ENCODE data around the gene SLC7A10. TPM values are rescaled to one million over a fixed set of nuclear protein-coding genes. Genes with fewer than 3 reads are reported as not detected.

The SLC7A10 gene
- total RNA-seq, 1 experiment from 2014 or later, result 2.9 TPM

- no peak overlapping the region for H2AK5ac ChIP-seq (ENCODE audit: insufficient read length, low read length)
- H3K27ac ChIP-seq (ENCODE audit: insufficient read length, low read depth, low read length), result no peak overlapping the region
- H3K36me3 Mint-ChIP-seq (ENCODE audit: insufficient read depth in 1 of 3, low read depth in 3 of 3), result no peaks in the 10 kb centered on the region; a peak in 1 of 7 replicates
- no peak overlapping the region for H3K56ac ChIP-seq (ENCODE audit: insufficient read length, low read depth, low read length)
- H3K4ac ChIP-seq (ENCODE audit: low read depth, low read length), result no peak overlapping the region
- no peak for DNase-seq
- H4K5ac ChIP-seq (ENCODE audit: insufficient read length, low read depth, low read length), result no peak overlapping the region
- no CpG with 5 or more reads among the region's 8 CpGs for WGBS (ENCODE audit: extremely low coverage, insufficient read length, low lambda C conversion rate)
- no peak overlapping the region for H3K9ac ChIP-seq (ENCODE audit: extremely low read depth, insufficient read length, low read length)
- H4K8ac ChIP-seq (replicated peaks; ENCODE audit: insufficient read length, low read depth, low read length), result no peak overlapping the region
- H3K4me2 ChIP-seq (ENCODE audit: insufficient read depth, insufficient read length, low read length), result no peak overlapping the region
- no peak for TF ChIP-seq CTCF (conservative IDR thresholded peaks at IDR 0.05)
- no peaks in the 10 kb centered on the region for H3K79me1 ChIP-seq (ENCODE audit: insufficient read depth, low read depth, low read length, poor library complexity, severe bottlenecking)
- no peak overlapping the region for H3K23ac ChIP-seq (ENCODE audit: insufficient read length, low read depth, low read length)
- peaks cover 0 to 3% of the 10 kb centered on the region in 2 experiments; a peak in 2 of 4 replicates for H3K4me1 Mint-ChIP-seq
- H3K27me3 Mint-ChIP-seq (ENCODE audit: low read depth), result peaks cover 3% of the 10 kb centered on the region
- H3K14ac ChIP-seq (ENCODE audit: insufficient read depth, low read length), result no peak overlapping the region
- H2BK12ac ChIP-seq (ENCODE audit: insufficient read length, low read depth, low read length), result no peak overlapping the region
- H3K9me3 ChIP-seq (ENCODE audit: control insufficient read depth, low read depth, low read length), result no peaks in the 10 kb centered on the region
- H2BK5ac ChIP-seq (ENCODE audit: insufficient read length, low read length), result no peak overlapping the region
- no peak overlapping the region for H2AFZ ChIP-seq (ENCODE audit: low read length)
- no peaks in the 10 kb centered on the region for H4K20me1 ChIP-seq (ENCODE audit: control insufficient read depth, insufficient read depth, insufficient read length)
- H2BK20ac ChIP-seq (ENCODE audit: low read depth, low read length, poor library complexity, severe bottlenecking), result no peak overlapping the region
- H3K18ac ChIP-seq (ENCODE audit: insufficient read length, low read depth, low read length), result no peak overlapping the region
- H3K79me2 ChIP-seq (ENCODE audit: insufficient read depth, low read length), result no peaks in the 10 kb centered on the region
- H3K4me1 ChIP-seq (ENCODE audit: insufficient read depth, low read length), result no peaks in the 10 kb centered on the region
- no peaks in the 10 kb centered on the region for H3K23me2 ChIP-seq (ENCODE audit: insufficient read length, low read depth, low read length, poor library complexity, severe bottlenecking)
- no peaks in the 10 kb centered on the region for H3K27me3 ChIP-seq (ENCODE audit: insufficient read depth, low read length)
- no peak overlapping the region for H2BK120ac ChIP-seq (ENCODE audit: low read depth, low read length, poor library complexity, severe bottlenecking)
- H3K27ac Mint-ChIP-seq, result no peak overlapping the region
- no peak overlapping the region for H2BK15ac ChIP-seq (ENCODE audit: low read depth, low read length)
- H4K91ac ChIP-seq (ENCODE audit: insufficient read length, low read depth, low read length), result no peak overlapping the region
- H3K4me3 Mint-ChIP-seq, result no peak overlapping the region
- no peak overlapping the region for H3T11ph ChIP-seq (ENCODE audit: low read length)
- peaks cover 3% of the 10 kb centered on the region in 2 experiments; a peak in 2 of 5 replicates for H3K9me3 Mint-ChIP-seq
These were observed 27.3 kb upstream of the SLC7A10 start for GRCh38 chr19:33252971-33253370.
